HepG2 (cell line): ENCODE data around the gene CISH. TPM values are rescaled to one million over a fixed set of nuclear protein-coding genes. Genes with fewer than 3 reads are reported as not detected.
A peak's percentile ranks its signal among the peaks of the same experiment; 100 is the strongest.

Experiments
- ASH2L ChIP-seq: fragments of 300-600, 200-600 bp; sonication (generic); IDR thresholded peaks from 2 replicates; pipeline ENCODE4 v1.7.0; 2017; ENCODE audit warnings: low read depth, mild to moderate bottlenecking, moderate library complexity, mixed read lengths, low read length; ENCODE audit not compliant: insufficient read length
- CHCHD3 ChIP-seq: sonication (generic); formaldehyde crosslinking; IDR thresholded peaks from 2 replicates; pipeline ENCODE4 v1.8.0; 2022; ENCODE audit warnings: mild to moderate bottlenecking, missing genetic modification reagents, moderate library complexity
- CHD2 ChIP-seq: IDR thresholded peaks from 2 replicates; pipeline ENCODE4 v1.6.1; 2011; ENCODE audit warnings: low read depth, low read length, improper control_type of control experiment
- ELF4 ChIP-seq: sonication (generic); formaldehyde crosslinking; IDR thresholded peaks from 2 replicates; pipeline ENCODE4 v1.5.0; 2020; ENCODE audit warnings: missing genetic modification reagents, mild to moderate bottlenecking, moderate library complexity, borderline replicate concordance
- FOXK1 ChIP-seq: sonication (generic); formaldehyde crosslinking; IDR thresholded peaks from 2 replicates; pipeline ENCODE4 v1.4.0; 2020; ENCODE audit warnings: low read depth, missing genetic modification reagents, borderline replicate concordance
- GTF2F1 ChIP-seq: fragments of 150-350 bp; IDR thresholded peaks from 2 replicates; pipeline ENCODE4 v1.6.1; 2014; ENCODE audit warnings: low read length
- HDAC1 ChIP-seq: sonication (generic); formaldehyde crosslinking; IDR thresholded peaks from 2 replicates; pipeline ENCODE4 v1.5.1; 2020; ENCODE audit warnings: mild to moderate bottlenecking, missing genetic modification reagents
- PAX8 ChIP-seq: sonication (generic); formaldehyde crosslinking; IDR thresholded peaks from 2 replicates; pipeline ENCODE4 v1.8.0; 2022; ENCODE audit warnings: mild to moderate bottlenecking, missing genetic modification reagents, borderline replicate concordance
- POLR2AphosphoS5 ChIP-seq: IDR thresholded peaks from 2 replicates; pipeline ENCODE4 v1.6.1; 2012; ENCODE audit warnings: low read depth, low read length
- RCOR2 ChIP-seq: IDR thresholded peaks from 2 replicates; pipeline ENCODE4 v1.6.1; 2016; ENCODE audit warnings: missing biosample characterization, missing genetic modification reagents
- RFX1 ChIP-seq: fragments of 450-650 bp; IDR thresholded peaks from 2 replicates; pipeline ENCODE4 v1.6.1; 2017
- SNRNP70 ChIP-seq: fragments of 200-400 bp; formaldehyde crosslinking; IDR thresholded peaks from 2 replicates; pipeline ENCODE4 v1.6.1; 2017; ENCODE audit warnings: mild to moderate bottlenecking, low read depth, low read length, moderate library complexity
- TBX2 ChIP-seq: sonication (generic); formaldehyde crosslinking; IDR thresholded peaks from 2 replicates; pipeline ENCODE4 v1.5.0; 2020; ENCODE audit warnings: missing genetic modification reagents, mild to moderate bottlenecking, borderline replicate concordance
- TCF7 ChIP-seq: sonication (generic); IDR thresholded peaks from 2 replicates; pipeline ENCODE4 v1.6.1; 2016; ENCODE audit warnings: antibody characterized with exemption, low read depth
- YEATS4 ChIP-seq: sonication (generic); formaldehyde crosslinking; IDR thresholded peaks from 2 replicates; pipeline ENCODE4 v1.4.0; 2020; ENCODE audit warnings: missing genetic modification reagents, borderline replicate concordance
- ZNF124 ChIP-seq: sonication (generic); formaldehyde crosslinking; IDR thresholded peaks from 2 replicates; pipeline ENCODE4 v1.4.0; 2020; ENCODE audit warnings: missing genetic modification reagents
- ZNF296 ChIP-seq: sonication (generic); formaldehyde crosslinking; conservative IDR thresholded peaks from 2 replicates; pipeline ENCODE4 v1.5.0; 2020; ENCODE audit warnings: mild to moderate bottlenecking, missing genetic modification reagents
- ZSCAN25 ChIP-seq: sonication (generic); formaldehyde crosslinking; IDR thresholded peaks from 2 replicates; pipeline ENCODE4 v1.8.0; 2022; ENCODE audit warnings: mild to moderate bottlenecking, missing genetic modification reagents
- polyA plus RNA-seq, 8 experiments: library from polyadenylated mRNA; depleted of rRNA in 3 of 8; stranded (reverse) in 7 of 8; unstranded in 1 of 8; fragments of >200 nt; fragmentation: Illumina TruSeq in 4 of 8; extraction: Trizol in 4 of 8; gene quantifications; 2 replicates each; pipeline versions ENCODE4 v1.2.1 to v1.2.3, GENCODE V29; 2011 to 2016; ENCODE audit warnings: low read depth in 4 of 8, missing spikeins in 1 of 8, mixed read lengths in 1 of 8; ENCODE audit not compliant: insufficient read depth in 1 of 8
- total RNA-seq, 5 experiments: library from RNA; depleted of rRNA; stranded (reverse); fragments of >200 nt; fragmentation: Illumina TruSeq; extraction: Trizol; gene quantifications; 2 replicates each; pipeline ENCODE4 v1.2.3, GENCODE V29; 2016; ENCODE audit warnings: low read depth in 1 of 5
- TF ChIP-seq, protein P1 (sequence below): sonication (generic); formaldehyde crosslinking; IDR thresholded peaks from 2 replicates; pipeline ENCODE4 v1.5.0; 2020; ENCODE audit warnings: missing genetic modification reagents
- TF ChIP-seq, protein P2 (sequence below): sonication (generic); formaldehyde crosslinking; IDR thresholded peaks from 2 replicates; pipeline ENCODE4 v1.5.1; 2020; ENCODE audit warnings: mild to moderate bottlenecking, missing genetic modification reagents, moderate library complexity
- TF ChIP-seq, protein P3 (sequence below), 2 experiments: sonication (generic) in 1 of 2; formaldehyde crosslinking in 1 of 2; IDR thresholded peaks; 2 replicates each; pipeline versions ENCODE4 v1.5.1 to v1.6.1; 2011 to 2020; ENCODE audit warnings: borderline replicate concordance in 1 of 2, low read depth in 1 of 2, low read length in 1 of 2, mild to moderate bottlenecking in 1 of 2, missing genetic modification reagents in 1 of 2, moderate library complexity in 1 of 2
- TF ChIP-seq, protein P4 (sequence below): sonication (generic); formaldehyde crosslinking; IDR thresholded peaks from 2 replicates; pipeline ENCODE4 v1.4.0; 2020; ENCODE audit warnings: mild to moderate bottlenecking, missing genetic modification reagents
- TF ChIP-seq, protein P5 (sequence below): sonication (generic); formaldehyde crosslinking; IDR thresholded peaks from 2 replicates; pipeline ENCODE4 v1.8.0; 2022; ENCODE audit warnings: mild to moderate bottlenecking, missing genetic modification reagents, moderate library complexity

CISH gene
- total and polyA plus RNA-seq, 2 of the 13 experiments (the other 11 are each of a cell fraction or from before 2014, with no cell fraction given), result 0.91 to 1.5 TPM

DNA sequence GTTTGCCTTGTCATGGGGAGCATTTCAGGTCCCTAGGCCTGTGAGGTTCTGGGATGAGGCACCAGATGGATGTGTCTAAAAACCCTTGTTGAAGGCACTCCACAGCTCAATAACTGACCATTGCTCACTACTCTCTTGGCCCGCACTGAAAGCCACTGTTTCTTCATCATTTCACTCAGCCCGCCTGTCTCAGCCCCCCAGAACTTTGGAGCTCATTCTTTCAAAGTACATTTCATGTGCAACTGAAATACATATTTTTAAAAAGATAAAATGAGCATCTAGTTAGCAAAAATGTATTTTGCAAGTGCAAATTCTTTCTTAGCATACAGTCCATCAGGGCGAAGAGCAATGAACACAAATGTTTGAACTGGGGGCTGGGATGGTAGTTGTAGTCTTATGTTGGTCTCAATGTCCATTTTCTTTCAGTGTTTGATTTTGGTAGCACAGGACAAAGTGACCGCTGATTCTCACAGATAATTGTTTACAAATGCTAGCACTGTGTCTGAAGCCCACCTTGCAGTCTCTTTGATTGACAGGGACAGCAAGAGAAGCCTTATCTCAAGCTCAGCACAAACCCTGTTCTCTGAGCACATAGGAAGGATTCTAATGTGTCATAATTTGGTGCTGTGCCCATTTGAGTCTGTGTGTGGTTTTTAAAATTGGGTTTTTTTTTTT is 22.7 kb downstream of the CISH start (continued):
- TF ChIP-seq, protein P1, sequence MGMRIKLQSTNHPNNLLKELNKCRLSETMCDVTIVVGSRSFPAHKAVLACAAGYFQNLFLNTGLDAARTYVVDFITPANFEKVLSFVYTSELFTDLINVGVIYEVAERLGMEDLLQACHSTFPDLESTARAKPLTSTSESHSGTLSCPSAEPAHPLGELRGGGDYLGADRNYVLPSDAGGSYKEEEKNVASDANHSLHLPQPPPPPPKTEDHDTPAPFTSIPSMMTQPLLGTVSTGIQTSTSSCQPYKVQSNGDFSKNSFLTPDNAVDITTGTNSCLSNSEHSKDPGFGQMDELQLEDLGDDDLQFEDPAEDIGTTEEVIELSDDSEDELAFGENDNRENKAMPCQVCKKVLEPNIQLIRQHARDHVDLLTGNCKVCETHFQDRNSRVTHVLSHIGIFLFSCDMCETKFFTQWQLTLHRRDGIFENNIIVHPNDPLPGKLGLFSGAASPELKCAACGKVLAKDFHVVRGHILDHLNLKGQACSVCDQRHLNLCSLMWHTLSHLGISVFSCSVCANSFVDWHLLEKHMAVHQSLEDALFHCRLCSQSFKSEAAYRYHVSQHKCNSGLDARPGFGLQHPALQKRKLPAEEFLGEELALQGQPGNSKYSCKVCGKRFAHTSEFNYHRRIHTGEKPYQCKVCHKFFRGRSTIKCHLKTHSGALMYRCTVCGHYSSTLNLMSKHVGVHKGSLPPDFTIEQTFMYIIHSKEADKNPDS (CRISPR knock-in tag), result no peak
- TF ChIP-seq POLR2AphosphoS5, result no peak
- TF ChIP-seq TCF7, result peak; percentile 71
- TF ChIP-seq RCOR2, result peak; percentile 81
- no peak for TF ChIP-seq SNRNP70
- TF ChIP-seq, protein P2, sequence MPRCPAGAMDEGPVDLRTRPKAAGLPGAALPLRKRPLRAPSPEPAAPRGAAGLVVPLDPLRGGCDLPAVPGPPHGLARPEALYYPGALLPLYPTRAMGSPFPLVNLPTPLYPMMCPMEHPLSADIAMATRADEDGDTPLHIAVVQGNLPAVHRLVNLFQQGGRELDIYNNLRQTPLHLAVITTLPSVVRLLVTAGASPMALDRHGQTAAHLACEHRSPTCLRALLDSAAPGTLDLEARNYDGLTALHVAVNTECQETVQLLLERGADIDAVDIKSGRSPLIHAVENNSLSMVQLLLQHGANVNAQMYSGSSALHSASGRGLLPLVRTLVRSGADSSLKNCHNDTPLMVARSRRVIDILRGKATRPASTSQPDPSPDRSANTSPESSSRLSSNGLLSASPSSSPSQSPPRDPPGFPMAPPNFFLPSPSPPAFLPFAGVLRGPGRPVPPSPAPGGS (CRISPR knock-in tag), result no peak
- TF ChIP-seq ZNF124, result 0 out of 2 replicates have a peak, but pooled peaks have one; percentile 23
- TF ChIP-seq HDAC1 (CRISPR knock-in tag), result peak; percentile 23
- no peak for TF ChIP-seq CHCHD3 (CRISPR knock-in tag)
- no peak for TF ChIP-seq ZSCAN25
- TF ChIP-seq GTF2F1, result no peak
- TF ChIP-seq ASH2L, result peak; percentile 96
- TF ChIP-seq PAX8 (CRISPR knock-in tag), result no peak
- peak; percentile 53; the same call in 1 of the 2 replicates for TF ChIP-seq ELF4 (CRISPR knock-in tag)
- peak; percentile 39; the same call in 1 of the 2 replicates for TF ChIP-seq ZNF296 (CRISPR knock-in tag)
- peak; percentile 62; the same call in 1 of the 2 replicates for TF ChIP-seq CHD2
- no peak for TF ChIP-seq RFX1
- TF ChIP-seq, protein P3, sequence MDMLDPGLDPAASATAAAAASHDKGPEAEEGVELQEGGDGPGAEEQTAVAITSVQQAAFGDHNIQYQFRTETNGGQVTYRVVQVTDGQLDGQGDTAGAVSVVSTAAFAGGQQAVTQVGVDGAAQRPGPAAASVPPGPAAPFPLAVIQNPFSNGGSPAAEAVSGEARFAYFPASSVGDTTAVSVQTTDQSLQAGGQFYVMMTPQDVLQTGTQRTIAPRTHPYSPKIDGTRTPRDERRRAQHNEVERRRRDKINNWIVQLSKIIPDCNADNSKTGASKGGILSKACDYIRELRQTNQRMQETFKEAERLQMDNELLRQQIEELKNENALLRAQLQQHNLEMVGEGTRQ (IDR thresholded peaks at IDR 0.05; ENCODE audit: low read depth, low read length), result no peak
- TF ChIP-seq, protein P3 (CRISPR knock-in tag; IDR thresholded peaks at IDR 0.05; ENCODE audit: borderline replicate concordance), result 0 out of 2 replicates have a peak, but pooled peaks have one; percentile 17
- TF ChIP-seq, protein P4, sequence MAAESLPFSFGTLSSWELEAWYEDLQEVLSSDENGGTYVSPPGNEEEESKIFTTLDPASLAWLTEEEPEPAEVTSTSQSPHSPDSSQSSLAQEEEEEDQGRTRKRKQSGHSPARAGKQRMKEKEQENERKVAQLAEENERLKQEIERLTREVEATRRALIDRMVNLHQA, result no peak
- TF ChIP-seq, protein P5, sequence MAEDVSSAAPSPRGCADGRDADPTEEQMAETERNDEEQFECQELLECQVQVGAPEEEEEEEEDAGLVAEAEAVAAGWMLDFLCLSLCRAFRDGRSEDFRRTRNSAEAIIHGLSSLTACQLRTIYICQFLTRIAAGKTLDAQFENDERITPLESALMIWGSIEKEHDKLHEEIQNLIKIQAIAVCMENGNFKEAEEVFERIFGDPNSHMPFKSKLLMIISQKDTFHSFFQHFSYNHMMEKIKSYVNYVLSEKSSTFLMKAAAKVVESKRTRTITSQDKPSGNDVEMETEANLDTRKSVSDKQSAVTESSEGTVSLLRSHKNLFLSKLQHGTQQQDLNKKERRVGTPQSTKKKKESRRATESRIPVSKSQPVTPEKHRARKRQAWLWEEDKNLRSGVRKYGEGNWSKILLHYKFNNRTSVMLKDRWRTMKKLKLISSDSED (CRISPR knock-in tag), result no peak
- 0 out of 2 replicates have a peak, but pooled peaks have one; percentile 10 for TF ChIP-seq YEATS4 (CRISPR knock-in tag)
- 0 out of 2 replicates have a peak, but pooled peaks have one; percentile 6 for TF ChIP-seq FOXK1 (CRISPR knock-in tag)
- peak; percentile 66 for TF ChIP-seq TBX2 (CRISPR knock-in tag)
